ENCODE data around the gene CIRBP. TPM values are rescaled to one million over a fixed set of nuclear protein-coding genes. Genes with fewer than 3 reads are reported as not detected.

Gene CIRBP
- total and polyA plus RNA-seq, 2 donors (not counting 1 experiment from before 2014, with no cell fraction given), result 643 to 1,164 TPM

GRCh38 chr19:1268226-1269064 is 687 bp upstream of the CIRBP start:
- Histone ChIP-seq H3K79me2 (ENCODE audit: control insufficient read depth, insufficient read depth, low read length) (peaks cover 59% of the 10 kb centered on the region), H2AFZ (ENCODE audit: insufficient read depth, low read depth, low read length, poor library complexity, severe bottlenecking) (no peak overlapping the region), H3K4me3 (ENCODE audit: control extremely low read depth in 1 of 5, extremely low read depth in 1 of 5, insufficient read depth in 1 of 5, low read depth in 2 of 5, low read length in 4 of 5) (peak overlapping the region in 3 of 5 experiments; percentile 13 to 34 (median 18)), H3K4me1 (ENCODE audit: control insufficient read depth in 2 of 2, insufficient read depth in 2 of 2, low read length in 2 of 2) (peaks cover 70 to 86% of the 10 kb centered on the region in 2 donors), H3K4me2 (replicated peaks; ENCODE audit: low read depth, low read length, poor library complexity, severe bottlenecking) (peak overlapping the region; percentile 83), H3K27me3 (replicated peaks in 1 of 4; ENCODE audit: control extremely low read depth in 1 of 4, control insufficient read depth in 3 of 4, insufficient read depth in 4 of 4, low read length in 3 of 4) (no peaks in the 10 kb centered on the region), H3K27ac (ENCODE audit: low read length in 2 of 2) (peak overlapping the region; percentile 88 to 92), H3K9ac (ENCODE audit: low read length) (no peak overlapping the region), H3K9me3 (ENCODE audit: control extremely low read depth in 1 of 3, control insufficient read depth in 2 of 3, insufficient read depth in 1 of 3, low read length in 2 of 3) (no peaks in the 10 kb centered on the region), H4K20me1 (ENCODE audit: control insufficient read depth, insufficient read depth, low read length, poor library complexity, severe bottlenecking) (peaks cover 60% of the 10 kb centered on the region), H3K36me3 (replicated peaks in 1 of 2; ENCODE audit: control extremely low read depth in 1 of 2, control insufficient read depth in 1 of 2, extremely low read depth in 1 of 2, insufficient read depth in 2 of 2, low read length in 1 of 2) (peaks cover 7 to 36% of the 10 kb centered on the region in 2 experiments)
- Mint-ChIP-seq H3K9me3 (ENCODE audit: insufficient read depth) (no peaks in the 10 kb centered on the region), H3K27me3 (no peaks in the 10 kb centered on the region), H3K4me1 (peaks cover 79% of the 10 kb centered on the region), H3K27ac (peak overlapping the region; percentile 95), H3K4me3 (peak overlapping the region; percentile 95)
- no peak for TF ChIP-seq EZH2 (IDR thresholded peaks at IDR 0.05; ENCODE audit: borderline replicate concordance, insufficient read depth, low read depth, low read length, poor library complexity, severe bottlenecking)
- no peak for TF ChIP-seq CTCF (IDR thresholded peaks at IDR 0.05)
- ChIA-PET POLR2A (interaction anchor here (0.5 to 11.0 kb wide), 30 partner anchors 11 to 1976 kb away, joined by 3 to 402 read pairs (median 4); partner anchors contain the start of genes ATP5F1D, CBARP, GPX4 and MIDN), CTCF (interaction anchor here (0.8 to 10.0 kb wide), 12 partner anchors 8 to 156 kb away, joined by 3 to 658 read pairs (median 7); partner anchors contain the start of genes ATP5F1D and NDUFS7)
- intact Hi-C loops (cut with micrococcal nuclease), result loop anchor here (1.0 to 5.0 kb wide), 3 partner anchors 8 to 222 kb away; partner anchors contain the start of genes GPX4, PCSK4 and REEP6
- whole genome bisulfite sequencing (ENCODE audit: insufficient coverage), result 61% methylated on average over 40 of the region's 40 CpGs
- ATAC-seq (ENCODE audit: low read depth) (no peak), DNase-seq (peak; percentile 58)
